Measurements from ENCODE around the gene SLC36A2.

The SLC36A2 gene

DNA sequence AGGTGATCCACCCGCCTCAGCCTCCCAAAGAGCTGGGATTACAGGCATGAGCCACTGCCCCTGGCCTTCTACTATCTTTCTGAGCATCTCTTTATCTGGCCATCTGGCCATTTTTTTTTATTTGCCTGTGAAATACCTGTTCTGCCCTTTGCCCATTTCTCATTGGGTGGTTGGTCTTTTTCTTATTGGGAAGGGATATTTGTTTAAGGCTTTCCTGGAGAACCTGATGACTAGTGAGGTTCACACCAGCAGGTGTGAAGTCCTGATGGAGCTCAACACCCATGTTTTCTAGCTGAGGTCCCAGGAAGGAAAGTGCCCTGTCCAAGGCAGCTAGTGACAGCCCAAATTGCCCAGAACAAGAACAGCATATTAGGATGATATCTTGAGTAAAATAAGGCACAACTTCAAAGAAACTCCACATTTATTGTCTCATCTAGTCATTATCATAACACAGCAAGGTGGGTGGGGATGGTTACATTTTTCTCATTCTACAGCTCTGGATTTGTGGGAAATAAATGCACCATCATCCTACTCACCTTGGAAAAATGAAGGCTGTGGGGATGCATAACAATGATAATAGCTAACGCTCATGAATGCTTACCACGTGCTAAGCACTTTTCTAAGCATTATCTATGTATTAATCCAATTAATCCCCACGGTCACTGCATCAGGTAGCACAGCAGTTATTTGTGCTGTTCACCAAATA lies 64.1 kb downstream of the SLC36A2 start:
- no peak for DNase-seq (ENCODE audit: low read depth)

GRCh38 chr5:151281001-151281639 lies 66.2 kb downstream of the SLC36A2 start:
- no peak for DNase-seq (ENCODE audit: low read depth)

DNA sequence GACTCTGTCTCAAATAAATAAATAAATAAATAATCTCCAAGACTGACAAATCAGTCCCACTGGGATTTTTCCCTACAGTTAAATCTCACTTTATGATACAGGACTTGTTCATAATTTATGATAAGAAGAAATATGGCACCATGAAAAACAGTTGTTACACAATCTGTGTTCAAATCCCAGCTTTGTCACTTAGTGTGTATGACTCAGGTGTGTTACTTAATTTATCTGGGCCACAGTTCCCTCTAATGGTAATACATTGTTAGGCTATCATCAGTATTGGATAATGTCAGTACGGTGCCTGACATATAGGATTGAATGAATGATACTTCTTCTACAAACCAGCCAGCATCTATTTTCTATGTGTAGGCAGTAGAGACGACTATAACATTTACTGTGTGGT lies 66.9 kb downstream of the SLC36A2 start:
- no peak for DNase-seq (ENCODE audit: low read depth)

DNA sequence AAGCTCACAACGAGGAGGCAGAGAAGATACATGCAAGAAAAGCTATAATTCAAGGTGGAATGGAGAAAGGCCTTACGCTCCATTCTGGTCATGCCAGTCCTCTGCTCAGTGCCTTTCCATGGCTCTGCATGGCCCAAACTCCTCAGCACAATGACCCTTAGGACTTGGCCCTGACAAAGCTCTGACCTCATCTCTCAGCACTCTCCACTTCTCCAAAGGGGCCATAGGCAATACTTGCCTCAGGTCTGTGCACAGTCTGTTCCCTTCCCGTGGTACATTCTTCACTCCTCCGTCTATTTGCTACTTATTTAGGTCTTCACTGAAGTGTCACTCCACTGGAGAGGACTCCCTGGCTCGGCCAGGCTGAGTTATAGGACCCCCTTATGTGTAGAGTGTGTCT lies 68.5 kb downstream of the SLC36A2 start:
- DNase-seq (ENCODE audit: low read depth): no peak

DNA sequence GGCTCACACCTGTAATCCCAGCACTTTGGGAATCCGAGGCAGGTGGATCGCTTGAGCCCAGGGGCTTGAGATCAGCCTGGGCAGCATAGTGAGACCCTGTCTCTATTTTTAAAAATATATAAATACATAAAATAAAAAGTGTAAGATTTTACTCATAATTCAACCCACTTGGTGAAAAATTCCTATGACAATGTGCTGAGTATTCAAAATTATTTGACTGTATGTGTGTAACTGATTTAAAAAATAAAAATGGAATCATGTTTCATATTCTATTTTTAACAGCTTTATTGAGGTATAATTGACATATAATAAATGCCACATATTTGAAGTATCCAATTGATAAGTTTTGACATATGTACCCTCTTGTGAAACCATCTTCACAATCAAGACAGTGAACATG lies 71.6 kb downstream of the SLC36A2 start:
- no peak for DNase-seq (ENCODE audit: low read depth)

DNA sequence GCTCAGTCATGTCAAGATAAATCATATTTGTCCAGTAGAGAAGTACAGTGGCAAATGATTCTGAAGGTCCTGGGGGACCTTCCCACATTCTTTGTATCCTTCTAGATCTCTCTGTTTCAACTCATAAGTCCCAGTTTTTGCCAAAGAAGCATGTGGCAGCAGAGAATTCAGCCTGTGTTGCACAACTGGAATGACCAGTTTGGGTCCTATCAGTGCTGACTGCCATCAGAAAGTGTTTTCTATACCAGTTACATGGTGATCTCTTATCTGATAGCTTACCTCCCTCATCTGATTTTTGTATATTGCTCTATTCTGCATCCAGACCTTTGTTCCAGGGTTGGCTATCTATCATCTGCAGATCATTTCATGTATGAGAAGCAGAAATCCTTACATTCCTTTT lies 72.7 kb downstream of the SLC36A2 start:
- no peak for DNase-seq (ENCODE audit: low read depth)

DNA sequence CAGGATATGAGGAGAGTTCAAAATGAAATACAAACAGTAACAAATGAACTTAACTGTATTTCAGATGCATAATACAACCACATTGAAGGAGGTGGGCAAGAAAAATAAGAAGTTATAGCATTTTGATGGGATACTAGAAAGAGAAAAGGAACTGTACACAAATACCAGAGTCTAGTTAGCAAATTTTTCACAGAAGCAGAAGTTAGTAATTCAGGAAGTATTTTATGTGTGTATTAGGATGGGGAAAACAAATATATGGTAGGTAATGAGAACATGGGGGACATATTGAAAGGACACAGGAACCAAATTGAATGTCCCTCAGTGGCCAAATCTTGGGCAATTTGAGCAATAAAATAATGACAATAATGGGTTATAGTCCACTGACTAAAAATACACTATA lies 76.0 kb downstream of the SLC36A2 start:
- DNase-seq (ENCODE audit: low read depth): no peak

DNA sequence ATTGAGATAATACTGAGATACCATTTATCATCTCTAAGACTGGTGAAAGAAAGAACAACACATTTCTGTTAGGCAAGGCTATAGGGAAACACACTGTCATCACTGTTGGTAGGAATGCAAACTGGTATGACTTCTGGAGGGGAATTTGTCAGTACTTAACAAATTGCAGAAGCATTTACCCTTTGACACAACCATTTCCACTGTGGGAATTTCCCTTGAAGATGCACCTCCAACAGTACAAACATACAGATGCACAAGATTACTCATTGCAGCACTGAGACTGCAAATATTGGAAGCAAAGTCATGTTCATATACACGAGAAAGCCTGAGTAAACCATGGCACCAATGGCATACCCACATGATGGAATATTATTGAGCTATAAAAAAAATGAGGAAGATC lies 76.8 kb downstream of the SLC36A2 start:
- no peak for DNase-seq (ENCODE audit: low read depth)

DNA sequence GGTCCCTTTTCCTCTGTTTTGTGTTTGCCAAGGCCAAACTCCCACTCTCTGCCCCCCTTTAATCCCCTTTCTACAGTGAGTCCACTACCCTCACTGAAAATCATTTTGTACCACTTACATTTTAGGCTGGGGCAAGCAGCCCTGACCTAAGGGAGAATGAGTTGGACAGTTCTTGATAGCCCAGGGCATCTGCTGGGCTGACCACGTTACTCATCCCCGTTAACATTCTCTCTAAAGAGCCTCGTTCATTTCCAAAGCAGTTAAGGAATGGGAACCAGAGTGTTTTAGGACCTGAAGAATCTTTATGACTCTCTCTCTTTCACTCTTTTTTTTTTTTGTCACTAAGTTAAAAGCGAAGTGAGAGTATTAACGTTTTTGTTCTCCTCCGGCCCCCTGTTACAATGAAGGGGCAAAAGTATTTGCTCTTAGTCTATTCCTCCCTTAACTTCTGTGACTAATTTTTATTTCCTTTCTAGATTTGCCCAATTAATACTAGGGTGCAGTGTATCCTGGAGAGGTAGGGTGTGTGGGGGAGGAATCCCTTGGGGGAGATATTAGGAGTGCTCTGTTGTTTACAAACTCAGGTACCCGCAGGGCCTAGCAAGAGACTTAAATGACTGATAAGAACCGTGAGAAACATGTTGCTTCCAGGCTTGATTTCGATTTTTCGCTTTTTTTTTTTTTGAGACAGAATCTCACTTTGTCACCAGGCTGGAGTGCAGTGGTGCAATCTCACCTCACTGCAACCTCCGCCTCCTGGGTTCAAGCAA lies 79.7 kb downstream of the SLC36A2 start:
- DNase-seq (ENCODE audit: low read depth): no peak
